ENCODE data around the gene DACH1. TPM values are rescaled to one million over a fixed set of nuclear protein-coding genes. Genes with fewer than 3 reads are reported as not detected.

The DACH1 gene
- total RNA-seq, 1 experiment from 2014 or later, result 0.11 TPM

DNA sequence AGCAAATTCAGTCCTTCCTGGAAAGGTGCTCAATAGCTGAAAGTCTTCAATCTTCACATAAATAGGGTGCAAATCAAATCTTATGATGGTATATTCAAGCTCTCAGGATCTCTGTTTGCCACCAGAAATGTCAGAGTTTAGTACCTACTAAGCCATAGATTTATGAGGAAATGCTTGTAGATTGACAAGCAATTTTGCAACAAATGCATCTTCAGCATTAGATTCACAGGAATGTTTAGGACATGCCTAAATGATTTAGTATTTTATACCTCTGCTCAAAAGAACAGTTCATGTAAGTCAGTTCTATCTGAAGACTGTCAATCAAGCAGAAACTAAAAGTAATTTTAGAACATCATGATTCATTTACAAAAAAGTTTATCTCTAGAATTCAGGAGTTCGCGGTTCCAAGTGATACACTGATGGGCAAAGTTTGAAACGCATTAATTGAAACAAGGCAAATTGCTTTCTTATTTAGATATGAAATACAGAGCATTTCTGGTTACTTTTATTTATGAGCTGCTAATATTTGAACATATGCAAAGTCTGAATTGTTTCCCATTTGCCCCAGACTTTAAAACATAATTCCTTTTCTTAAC, 65.7 kb downstream of the DACH1 start:
- Histone ChIP-seq H3K27ac (ENCODE audit: low read depth, low read length, poor library complexity, severe bottlenecking) (no peak overlapping the region), H3K36me3 (ENCODE audit: insufficient read depth, low read length, poor library complexity, severe bottlenecking) (no peaks in the 10 kb centered on the region)
- CTCF ChIA-PET, result no interaction called here

GRCh38 chr13:71799324-71799723, 67.7 kb downstream of the DACH1 start:
- intact Hi-C loops (cut with micrococcal nuclease; ENCODE audit: unreplicated experiment), result no loop called here
- no peak for TF ChIP-seq EZH2 (IDR thresholded peaks at IDR 0.05; ENCODE audit: borderline replicate concordance, low read depth, low read length, poor library complexity, severe bottlenecking)
- TF ChIP-seq, protein P1, sequence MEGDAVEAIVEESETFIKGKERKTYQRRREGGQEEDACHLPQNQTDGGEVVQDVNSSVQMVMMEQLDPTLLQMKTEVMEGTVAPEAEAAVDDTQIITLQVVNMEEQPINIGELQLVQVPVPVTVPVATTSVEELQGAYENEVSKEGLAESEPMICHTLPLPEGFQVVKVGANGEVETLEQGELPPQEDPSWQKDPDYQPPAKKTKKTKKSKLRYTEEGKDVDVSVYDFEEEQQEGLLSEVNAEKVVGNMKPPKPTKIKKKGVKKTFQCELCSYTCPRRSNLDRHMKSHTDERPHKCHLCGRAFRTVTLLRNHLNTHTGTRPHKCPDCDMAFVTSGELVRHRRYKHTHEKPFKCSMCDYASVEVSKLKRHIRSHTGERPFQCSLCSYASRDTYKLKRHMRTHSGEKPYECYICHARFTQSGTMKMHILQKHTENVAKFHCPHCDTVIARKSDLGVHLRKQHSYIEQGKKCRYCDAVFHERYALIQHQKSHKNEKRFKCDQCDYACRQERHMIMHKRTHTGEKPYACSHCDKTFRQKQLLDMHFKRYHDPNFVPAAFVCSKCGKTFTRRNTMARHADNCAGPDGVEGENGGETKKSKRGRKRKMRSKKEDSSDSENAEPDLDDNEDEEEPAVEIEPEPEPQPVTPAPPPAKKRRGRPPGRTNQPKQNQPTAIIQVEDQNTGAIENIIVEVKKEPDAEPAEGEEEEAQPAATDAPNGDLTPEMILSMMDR (conservative IDR thresholded peaks at IDR 0.05; ENCODE audit: low read depth, low read length), result no peak
- DNase-seq (ENCODE audit: low spot score), result no peak
- H3K9me3 ChIP-seq (ENCODE audit: low read depth, low read length, poor library complexity, severe bottlenecking), result no peaks in the 10 kb centered on the region
- no peak overlapping the region for H3K27ac ChIP-seq (ENCODE audit: low read depth, low read length, poor library complexity, severe bottlenecking)
- H3K27me3 ChIP-seq (replicated peaks; ENCODE audit: insufficient read depth, low read depth, low read length, poor library complexity), result no peaks in the 10 kb centered on the region
- no peak overlapping the region for H3K4me3 ChIP-seq (ENCODE audit: low read depth, low read length, poor library complexity, severe bottlenecking)
- no TSS peak for BruUV-seq (replicated peaks)
- ChIA-PET CTCF (no interaction called here), POLR2A (ENCODE audit: low non-redundant PET) (no interaction called here)
- H3K36me3 ChIP-seq (ENCODE audit: insufficient read depth, low read length, poor library complexity, severe bottlenecking), result no peaks in the 10 kb centered on the region
- peaks cover 18% of the 10 kb centered on the region for H3K4me1 ChIP-seq (ENCODE audit: insufficient read depth, low read length, poor library complexity, severe bottlenecking)

More for the DNA sequence above, 65.7 kb downstream of the DACH1 start:
- BruUV-seq (replicated peaks), result no TSS peak
- DNase-seq (ENCODE audit: low spot score), result peak; percentile 5
- Histone ChIP-seq H3K27me3 (replicated peaks; ENCODE audit: insufficient read depth, low read depth, low read length, poor library complexity) (no peaks in the 10 kb centered on the region), H3K4me1 (ENCODE audit: insufficient read depth, low read length, poor library complexity, severe bottlenecking) (peaks cover 18% of the 10 kb centered on the region), H3K4me3 (ENCODE audit: low read depth, low read length, poor library complexity, severe bottlenecking) (no peak overlapping the region), H3K9me3 (ENCODE audit: low read depth, low read length, poor library complexity, severe bottlenecking) (no peaks in the 10 kb centered on the region)
- POLR2A ChIA-PET (ENCODE audit: low non-redundant PET), result no interaction called here
- no peak for TF ChIP-seq EZH2 (IDR thresholded peaks at IDR 0.05; ENCODE audit: borderline replicate concordance, low read depth, low read length, poor library complexity, severe bottlenecking)
- TF ChIP-seq, protein P1 (conservative IDR thresholded peaks at IDR 0.05; ENCODE audit: low read depth, low read length), result no peak
- intact Hi-C loops (cut with micrococcal nuclease; ENCODE audit: unreplicated experiment), result no loop called here

- ChIA-PET POLR2A (ENCODE audit: low non-redundant PET) (no interaction called here), CTCF (no interaction called here)
- no peak overlapping the region for H3K4me3 ChIP-seq (ENCODE audit: low read depth, low read length, poor library complexity, severe bottlenecking)
- H3K36me3 ChIP-seq (ENCODE audit: insufficient read depth, low read length, poor library complexity, severe bottlenecking), result no peaks in the 10 kb centered on the region
- DNase-seq (ENCODE audit: low spot score), result no peak
- H3K27me3 ChIP-seq (replicated peaks; ENCODE audit: insufficient read depth, low read depth, low read length, poor library complexity), result no peaks in the 10 kb centered on the region
- no TSS peak for BruUV-seq (replicated peaks)
- no peaks in the 10 kb centered on the region for H3K9me3 ChIP-seq (ENCODE audit: low read depth, low read length, poor library complexity, severe bottlenecking)
- H3K4me1 ChIP-seq (ENCODE audit: insufficient read depth, low read length, poor library complexity, severe bottlenecking), result peaks cover 18% of the 10 kb centered on the region
- H3K27ac ChIP-seq (ENCODE audit: low read depth, low read length, poor library complexity, severe bottlenecking), result no peak overlapping the region
- intact Hi-C loops (cut with micrococcal nuclease; ENCODE audit: unreplicated experiment), result no loop called here
- no peak for TF ChIP-seq EZH2 (IDR thresholded peaks at IDR 0.05; ENCODE audit: borderline replicate concordance, low read depth, low read length, poor library complexity, severe bottlenecking)
- TF ChIP-seq, protein P1 (conservative IDR thresholded peaks at IDR 0.05; ENCODE audit: low read depth, low read length), result no peak
These were observed 68.3 kb downstream of the DACH1 start for GRCh38 chr13:71798707-71799106.
